C4-2B (cell line): Measurements from ENCODE around the gene ANKLE2.

Experiments used
- ZFX ChIP-seq: fragments of 450-650 bp; IDR thresholded peaks from 2 replicates; pipeline ENCODE4 v1.6.1; 2017
- TF ChIP-seq, protein P1 (sequence below): fragments of 450-650 bp; conservative IDR thresholded peaks from 2 replicates; pipeline ENCODE4 v1.5.1; 2017; ENCODE audit warnings: mild to moderate bottlenecking

GRCh38 chr12:132772606-132773005, 11.0 kb upstream of the ANKLE2 start:
- TF ChIP-seq, protein P1, sequence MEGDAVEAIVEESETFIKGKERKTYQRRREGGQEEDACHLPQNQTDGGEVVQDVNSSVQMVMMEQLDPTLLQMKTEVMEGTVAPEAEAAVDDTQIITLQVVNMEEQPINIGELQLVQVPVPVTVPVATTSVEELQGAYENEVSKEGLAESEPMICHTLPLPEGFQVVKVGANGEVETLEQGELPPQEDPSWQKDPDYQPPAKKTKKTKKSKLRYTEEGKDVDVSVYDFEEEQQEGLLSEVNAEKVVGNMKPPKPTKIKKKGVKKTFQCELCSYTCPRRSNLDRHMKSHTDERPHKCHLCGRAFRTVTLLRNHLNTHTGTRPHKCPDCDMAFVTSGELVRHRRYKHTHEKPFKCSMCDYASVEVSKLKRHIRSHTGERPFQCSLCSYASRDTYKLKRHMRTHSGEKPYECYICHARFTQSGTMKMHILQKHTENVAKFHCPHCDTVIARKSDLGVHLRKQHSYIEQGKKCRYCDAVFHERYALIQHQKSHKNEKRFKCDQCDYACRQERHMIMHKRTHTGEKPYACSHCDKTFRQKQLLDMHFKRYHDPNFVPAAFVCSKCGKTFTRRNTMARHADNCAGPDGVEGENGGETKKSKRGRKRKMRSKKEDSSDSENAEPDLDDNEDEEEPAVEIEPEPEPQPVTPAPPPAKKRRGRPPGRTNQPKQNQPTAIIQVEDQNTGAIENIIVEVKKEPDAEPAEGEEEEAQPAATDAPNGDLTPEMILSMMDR = no peak
- no peak for TF ChIP-seq ZFX
